ENCODE results near the gene NDUFS1.
"Not testable (repeated sequence)": the region's sequence is repeated elsewhere in the genome, so short reads cannot be mapped to it uniquely, and the experiment has no call there.

The NDUFS1 gene

GRCh38 chr2:206163251-206163880 lies 4.1 kb upstream of the NDUFS1 start:
- Histone ChIP-seq H3K36me3 (ENCODE audit: control insufficient read depth, insufficient read depth, low read length) (peaks cover 22% of the 10 kb centered on the region; the same call in 1 of the 2 replicates), H3K27me3 (ENCODE audit: control insufficient read depth, insufficient read depth, low read length) (no peaks in the 10 kb centered on the region), H3K4me1 (ENCODE audit: control insufficient read depth, insufficient read depth, low read length) (peaks cover 1% of the 10 kb centered on the region; the same call in 1 of the 2 replicates), H3K9me3 (ENCODE audit: control insufficient read depth, insufficient read depth, low read length) (no peaks in the 10 kb centered on the region), H3K27ac (ENCODE audit: low read length) (no peak overlapping the region), H3K4me3 (ENCODE audit: low read length) (no peak overlapping the region)
- DNase-seq (ENCODE audit: low read depth, low spot score): no peak
- no CpG with 5 or more reads among the region's 3 CpGs for WGBS (ENCODE audit: insufficient coverage, insufficient read length)

- WGBS (ENCODE audit: insufficient coverage, insufficient read length): no CpG with 5 or more reads among the region's 4 CpGs
- DNase-seq (ENCODE audit: low read depth, low spot score); H3K4me1 ChIP-seq (ENCODE audit: control insufficient read depth, insufficient read depth, low read length); H3K27me3 ChIP-seq (ENCODE audit: control insufficient read depth, insufficient read depth, low read length); H3K4me3 ChIP-seq (ENCODE audit: low read length); H3K9me3 ChIP-seq (ENCODE audit: control insufficient read depth, insufficient read depth, low read length); H3K27ac ChIP-seq (ENCODE audit: low read length): not testable (repeated sequence)
- H3K36me3 ChIP-seq (ENCODE audit: control insufficient read depth, insufficient read depth, low read length): peaks cover 22% of the 10 kb centered on the region; the same call in 1 of the 2 replicates
These were observed 3.2 kb upstream of the NDUFS1 start for GRCh38 chr2:206162401-206162800.

- Histone ChIP-seq H3K9me3 (ENCODE audit: control insufficient read depth, insufficient read depth, low read length) (no peaks in the 10 kb centered on the region), H3K27ac (ENCODE audit: low read length) (no peak overlapping the region), H3K36me3 (ENCODE audit: control insufficient read depth, insufficient read depth, low read length) (peaks cover 22% of the 10 kb centered on the region; the same call in 1 of the 2 replicates), H3K4me1 (ENCODE audit: control insufficient read depth, insufficient read depth, low read length) (peaks cover 1% of the 10 kb centered on the region; the same call in 1 of the 2 replicates), H3K4me3 (ENCODE audit: low read length) (peak overlapping the region; percentile 93; the same call in 1 of the 2 replicates), H3K27me3 (ENCODE audit: control insufficient read depth, insufficient read depth, low read length) (no peaks in the 10 kb centered on the region)
- no CpG with 5 or more reads among the region's 2 CpGs for WGBS (ENCODE audit: insufficient coverage, insufficient read length)
- no peak for DNase-seq (ENCODE audit: low read depth, low spot score)
These were observed 1.5 kb upstream of the NDUFS1 start for GRCh38 chr2:206160807-206161179.

GRCh38 chr2:206160125-206160806 lies 1.0 kb upstream of the NDUFS1 start:
- no peak overlapping the region for H3K27ac ChIP-seq (ENCODE audit: low read length)
- H3K4me1 ChIP-seq (ENCODE audit: control insufficient read depth, insufficient read depth, low read length): peaks cover 1% of the 10 kb centered on the region; the same call in 1 of the 2 replicates
- H3K9me3 ChIP-seq (ENCODE audit: control insufficient read depth, insufficient read depth, low read length): no peaks in the 10 kb centered on the region
- peaks cover 22% of the 10 kb centered on the region; the same call in 1 of the 2 replicates for H3K36me3 ChIP-seq (ENCODE audit: control insufficient read depth, insufficient read depth, low read length)
- DNase-seq (ENCODE audit: low read depth, low spot score): no peak
- no peaks in the 10 kb centered on the region for H3K27me3 ChIP-seq (ENCODE audit: control insufficient read depth, insufficient read depth, low read length)
- WGBS (ENCODE audit: insufficient coverage, insufficient read length): no CpG with 5 or more reads among the region's 30 CpGs
- peak overlapping the region; percentile 93 for H3K4me3 ChIP-seq (ENCODE audit: low read length)

GRCh38 chr2:206158563-206159345 lies 490 bp downstream of the NDUFS1 start:
- Histone ChIP-seq H3K27ac (ENCODE audit: low read length) (no peak overlapping the region), H3K27me3 (ENCODE audit: control insufficient read depth, insufficient read depth, low read length) (no peaks in the 10 kb centered on the region), H3K9me3 (ENCODE audit: control insufficient read depth, insufficient read depth, low read length) (no peaks in the 10 kb centered on the region), H3K36me3 (ENCODE audit: control insufficient read depth, insufficient read depth, low read length) (peaks cover 22% of the 10 kb centered on the region; the same call in 1 of the 2 replicates), H3K4me1 (ENCODE audit: control insufficient read depth, insufficient read depth, low read length) (peaks cover 1% of the 10 kb centered on the region; the same call in 1 of the 2 replicates), H3K4me3 (ENCODE audit: low read length) (peak overlapping the region; percentile 93)
- DNase-seq (ENCODE audit: low read depth, low spot score): no peak
- no CpG with 5 or more reads among the region's 33 CpGs for WGBS (ENCODE audit: insufficient coverage, insufficient read length)

GRCh38 chr2:206157014-206157413 lies 2.2 kb downstream of the NDUFS1 start:
- H3K27ac ChIP-seq (ENCODE audit: low read length); DNase-seq (ENCODE audit: low read depth, low spot score); H3K9me3 ChIP-seq (ENCODE audit: control insufficient read depth, insufficient read depth, low read length); H3K4me1 ChIP-seq (ENCODE audit: control insufficient read depth, insufficient read depth, low read length); H3K27me3 ChIP-seq (ENCODE audit: control insufficient read depth, insufficient read depth, low read length); H3K4me3 ChIP-seq (ENCODE audit: low read length): not testable (repeated sequence)
- peaks cover 13% of the 10 kb centered on the region; the same call in 1 of the 2 replicates for H3K36me3 ChIP-seq (ENCODE audit: control insufficient read depth, insufficient read depth, low read length)
- no CpG with 5 or more reads among the region's 11 CpGs for WGBS (ENCODE audit: insufficient coverage, insufficient read length)

- no peak for DNase-seq (ENCODE audit: low read depth, low spot score)
These were observed 5.0 kb downstream of the NDUFS1 start for GRCh38 chr2:206154197-206154596.

GRCh38 chr2:206150631-206151030 lies 8.6 kb downstream of the NDUFS1 start:
- no peaks in the 10 kb centered on the region for H3K9me3 ChIP-seq (ENCODE audit: control insufficient read depth, insufficient read depth, low read length)
- peaks cover 2% of the 10 kb centered on the region; the same call in 1 of the 2 replicates for H3K36me3 ChIP-seq (ENCODE audit: control insufficient read depth, insufficient read depth, low read length)
- WGBS (ENCODE audit: insufficient coverage, insufficient read length): 100% methylated on average over 1 of the region's 4 CpGs
- H3K27me3 ChIP-seq (ENCODE audit: control insufficient read depth, insufficient read depth, low read length): no peaks in the 10 kb centered on the region
- H3K4me1 ChIP-seq (ENCODE audit: control insufficient read depth, insufficient read depth, low read length): no peaks in the 10 kb centered on the region
- no peak for DNase-seq (ENCODE audit: low read depth, low spot score)
- H3K27ac ChIP-seq (ENCODE audit: low read length): no peak overlapping the region
- H3K4me3 ChIP-seq (ENCODE audit: low read length): no peak overlapping the region

More at GRCh38 chr2:206154197-206154596, 5.0 kb downstream of the NDUFS1 start:
- WGBS (ENCODE audit: insufficient coverage, insufficient read length): no CpG with 5 or more reads among the region's 3 CpGs
- H3K9me3 ChIP-seq (ENCODE audit: control insufficient read depth, insufficient read depth, low read length): no peaks in the 10 kb centered on the region
- no peak overlapping the region for H3K4me3 ChIP-seq (ENCODE audit: low read length)
- no peaks in the 10 kb centered on the region for H3K4me1 ChIP-seq (ENCODE audit: control insufficient read depth, insufficient read depth, low read length)
- no peaks in the 10 kb centered on the region for H3K27me3 ChIP-seq (ENCODE audit: control insufficient read depth, insufficient read depth, low read length)
- no peak overlapping the region for H3K27ac ChIP-seq (ENCODE audit: low read length)
- no peaks in the 10 kb centered on the region; the same call in 1 of the 2 replicates for H3K36me3 ChIP-seq (ENCODE audit: control insufficient read depth, insufficient read depth, low read length)

GRCh38 chr2:206150168-206150567 lies 9.1 kb downstream of the NDUFS1 start:
- Histone ChIP-seq H3K4me1 (ENCODE audit: control insufficient read depth, insufficient read depth, low read length) (no peaks in the 10 kb centered on the region), H3K4me3 (ENCODE audit: low read length) (no peak overlapping the region), H3K36me3 (ENCODE audit: control insufficient read depth, insufficient read depth, low read length) (peaks cover 5% of the 10 kb centered on the region; the same call in 1 of the 2 replicates), H3K27ac (ENCODE audit: low read length) (no peak overlapping the region), H3K27me3 (ENCODE audit: control insufficient read depth, insufficient read depth, low read length) (no peaks in the 10 kb centered on the region), H3K9me3 (ENCODE audit: control insufficient read depth, insufficient read depth, low read length) (no peaks in the 10 kb centered on the region)
- no peak for DNase-seq (ENCODE audit: low read depth, low spot score)
- no CpG with 5 or more reads among the region's 1 CpG for WGBS (ENCODE audit: insufficient coverage, insufficient read length)

- H3K4me1 ChIP-seq (ENCODE audit: control insufficient read depth, insufficient read depth, low read length): no peaks in the 10 kb centered on the region
- WGBS (ENCODE audit: insufficient coverage, insufficient read length): no CpG with 5 or more reads among the region's 1 CpG
- no peaks in the 10 kb centered on the region for H3K9me3 ChIP-seq (ENCODE audit: control insufficient read depth, insufficient read depth, low read length)
- H3K36me3 ChIP-seq (ENCODE audit: control insufficient read depth, insufficient read depth, low read length): peaks cover 5% of the 10 kb centered on the region; the same call in 1 of the 2 replicates
- no peak overlapping the region for H3K4me3 ChIP-seq (ENCODE audit: low read length)
- no peaks in the 10 kb centered on the region for H3K27me3 ChIP-seq (ENCODE audit: control insufficient read depth, insufficient read depth, low read length)
- no peak overlapping the region for H3K27ac ChIP-seq (ENCODE audit: low read length)
- no peak for DNase-seq (ENCODE audit: low read depth, low spot score)
These were observed 9.9 kb downstream of the NDUFS1 start for GRCh38 chr2:206149330-206149729.
